GM12892 (cell line): ENCODE results near the gene TNFRSF1B.

ENCODE experiments used
- POLR2A ChIP-seq: IDR thresholded peaks from 2 replicates; pipeline ENCODE4 v1.6.1; 2011; ENCODE audit warnings: low read depth, low read length, control low read depth
- POLR2AphosphoS5 ChIP-seq: IDR thresholded peaks from 2 replicates; pipeline ENCODE4 v1.6.1; 2011; ENCODE audit warnings: low read depth, low read length, control low read depth
- TAF1 ChIP-seq: IDR thresholded peaks from 2 replicates; pipeline ENCODE4 v1.6.1; 2011; ENCODE audit warnings: low read depth, mild to moderate bottlenecking, control low read depth, low read length, borderline replicate concordance

- TF ChIP-seq POLR2A: no peak
- TF ChIP-seq POLR2AphosphoS5: no peak
- TF ChIP-seq TAF1: no peak
Measured at GRCh38 chr1:12169442-12170135, 2.8 kb downstream of the TNFRSF1B start.
